ENCODE measurements around the gene TOMM5.
A peak's percentile ranks its signal among the peaks of the same experiment; 100 is the strongest.

Gene TOMM5

GRCh38 chr9:37592108-37592951 lies at the start of gene TOMM5:
Gene TOMM5, minus strand, starts transcription at chr9:37592597. Its CDS starts 65 bp downstream, at chr9:37592532.
- DNase-seq (ENCODE audit: low spot score), result peak; percentile 93

- DNase-seq (ENCODE audit: low spot score), result no peak
These were observed 48.9 kb upstream of the TOMM5 start for GRCh38 chr9:37641331-37641730.

GRCh38 chr9:37640246-37640645 lies 47.8 kb upstream of the TOMM5 start:
- no peak for DNase-seq (ENCODE audit: low spot score)

- no peak for DNase-seq (ENCODE audit: low spot score)
These were observed 47.4 kb upstream of the TOMM5 start for GRCh38 chr9:37639841-37640240.

- DNase-seq (ENCODE audit: low spot score), result no peak
These were observed 46.8 kb upstream of the TOMM5 start for GRCh38 chr9:37639109-37639762.

GRCh38 chr9:37636511-37637448 lies 44.4 kb upstream of the TOMM5 start:
- DNase-seq (ENCODE audit: low spot score), result no peak

- no peak for DNase-seq (ENCODE audit: low spot score)
These were observed 43.4 kb upstream of the TOMM5 start for GRCh38 chr9:37635808-37636207.

- DNase-seq (ENCODE audit: low spot score), result no peak
These were observed 40.1 kb upstream of the TOMM5 start for GRCh38 chr9:37632479-37632878.

GRCh38 chr9:37626708-37627292 lies 34.4 kb upstream of the TOMM5 start:
- DNase-seq (ENCODE audit: low spot score), result no peak

GRCh38 chr9:37625758-37626147 lies 33.4 kb upstream of the TOMM5 start:
- no peak for DNase-seq (ENCODE audit: low spot score)

- DNase-seq (ENCODE audit: low spot score), result no peak
These were observed 32.8 kb upstream of the TOMM5 start for GRCh38 chr9:37625036-37625757.

GRCh38 chr9:37624073-37624472 lies 31.7 kb upstream of the TOMM5 start:
- DNase-seq (ENCODE audit: low spot score), result no peak

GRCh38 chr9:37623267-37623666 lies 30.9 kb upstream of the TOMM5 start:
- DNase-seq (ENCODE audit: low spot score), result no peak

- DNase-seq (ENCODE audit: low spot score), result no peak
These were observed 30.1 kb upstream of the TOMM5 start for GRCh38 chr9:37622462-37622861.

GRCh38 chr9:37621273-37622121 lies 29.1 kb upstream of the TOMM5 start:
- DNase-seq (ENCODE audit: low spot score), result no peak

- DNase-seq (ENCODE audit: low spot score), result no peak
These were observed 28.0 kb upstream of the TOMM5 start for GRCh38 chr9:37620396-37620795.

- no peak for DNase-seq (ENCODE audit: low spot score)
These were observed 27.4 kb upstream of the TOMM5 start for GRCh38 chr9:37619806-37620205.

GRCh38 chr9:37618817-37619216 lies 26.4 kb upstream of the TOMM5 start:
- DNase-seq (ENCODE audit: low spot score), result no peak

- DNase-seq (ENCODE audit: low spot score), result no peak
These were observed 25.4 kb upstream of the TOMM5 start for GRCh38 chr9:37617832-37618231.

- DNase-seq (ENCODE audit: low spot score), result no peak
These were observed 24.8 kb upstream of the TOMM5 start for GRCh38 chr9:37617161-37617560.
